Stimulated activated CD4-positive, alpha-beta T cell treated with anti-CD3 and anti-CD28 coated beads, TNF-alpha, amount 100 ng/mL, for 48 hours (primary cell): Measurements from ENCODE around the gene EXOSC10.

Experiments
- DNase-seq, 3 donors: peaks; one replicate each; pipeline ENCODE4 v3.0.0-alpha.2; 2020; ENCODE audit warnings: low read depth in 3 of 3

The EXOSC10 gene

GRCh38 chr1:11099310-11100148 lies at the start of gene EXOSC10:
Gene EXOSC10 (minus strand): TSS chr1:11099869. CDS start chr1:11099831, 38 bp downstream.
- DNase-seq, result peak; percentile 90 to 91 (median 91)

- no peak for DNase-seq
Measured at GRCh38 chr1:11147197-11147770, 47.6 kb upstream of the EXOSC10 start.

GRCh38 chr1:11145741-11146140 lies 46.1 kb upstream of the EXOSC10 start:
- no peak for DNase-seq

GRCh38 chr1:11144570-11145256 lies 45.0 kb upstream of the EXOSC10 start:
- no peak for DNase-seq

- no peak for DNase-seq
Measured at GRCh38 chr1:11143907-11144306, 44.2 kb upstream of the EXOSC10 start.

GRCh38 chr1:11143401-11143800 lies 43.7 kb upstream of the EXOSC10 start:
- DNase-seq, result no peak

- no peak for DNase-seq
Measured at GRCh38 chr1:11142618-11143391, 43.1 kb upstream of the EXOSC10 start.

- DNase-seq, result no peak
Measured at GRCh38 chr1:11138952-11139351, 39.3 kb upstream of the EXOSC10 start.

GRCh38 chr1:11138029-11138428 lies 38.4 kb upstream of the EXOSC10 start:
- no peak for DNase-seq

GRCh38 chr1:11134898-11135266 lies 35.2 kb upstream of the EXOSC10 start:
- no peak for DNase-seq

- no peak for DNase-seq
Measured at GRCh38 chr1:11134251-11134897, 34.7 kb upstream of the EXOSC10 start.

GRCh38 chr1:11132563-11133293 lies 33.1 kb upstream of the EXOSC10 start:
- DNase-seq, result no peak

GRCh38 chr1:11131816-11132215 lies 32.1 kb upstream of the EXOSC10 start:
- DNase-seq, result no peak

- DNase-seq, result no peak
Measured at GRCh38 chr1:11130406-11130805, 30.7 kb upstream of the EXOSC10 start.

GRCh38 chr1:11129649-11130390 lies 30.2 kb upstream of the EXOSC10 start:
- no peak for DNase-seq

GRCh38 chr1:11126569-11126968 lies 26.9 kb upstream of the EXOSC10 start:
- DNase-seq, result no peak

- no peak for DNase-seq
Measured at GRCh38 chr1:11125931-11126330, 26.3 kb upstream of the EXOSC10 start.

- no peak for DNase-seq
Measured at GRCh38 chr1:11124965-11125364, 25.3 kb upstream of the EXOSC10 start.

GRCh38 chr1:11116318-11116717 lies 16.6 kb upstream of the EXOSC10 start:
- DNase-seq, result no peak

GRCh38 chr1:11114966-11115365 lies 15.3 kb upstream of the EXOSC10 start:
- DNase-seq, result no peak
